ENCODE results near the gene PRKG1.

GRCh38 chr10:51552879-51553278, 478.6 kb downstream of the PRKG1 start:
- TF ChIP-seq EZH2 (IDR thresholded peaks at IDR 0.05; ENCODE audit: insufficient read depth, poor library complexity, severe bottlenecking) (no peak), EZH2phosphoT487 (IDR thresholded peaks at IDR 0.05; ENCODE audit: insufficient read depth, low read depth) (no peak)

Data from GM23248 (cell line).